ENCODE measurements around the gene PELI2. TPM values are rescaled to one million over a fixed set of nuclear protein-coding genes. Genes with fewer than 3 reads are reported as not detected.

The PELI2 gene
- total RNA-seq, 2 experiments from 2014 or later = 2.7 to 3.4 TPM

DNA sequence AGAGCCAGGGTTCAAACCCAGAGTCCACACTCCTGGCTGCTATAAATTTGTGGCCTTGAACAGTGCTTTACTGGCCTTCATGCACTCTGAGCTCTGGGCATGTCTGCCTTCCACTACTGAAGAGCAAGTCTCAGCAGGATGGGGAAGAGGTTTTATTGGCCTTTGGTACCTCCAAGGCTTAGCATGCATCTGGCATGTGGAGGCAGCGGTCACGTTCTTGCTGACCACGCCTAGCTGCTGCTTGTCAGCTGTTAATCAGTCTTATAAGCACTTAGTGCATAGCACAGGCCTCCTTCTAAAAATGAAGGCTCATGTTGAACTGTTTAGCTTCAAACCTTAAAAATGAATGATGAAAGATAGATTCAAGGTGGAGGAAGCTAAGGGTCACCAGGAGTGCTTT is 177.5 kb downstream of the PELI2 start:
- H3K27me3 Mint-ChIP-seq = no peaks in the 10 kb centered on the region
- no peak overlapping the region for H3K27ac Mint-ChIP-seq
- no peaks in the 10 kb centered on the region for H3K9me3 Mint-ChIP-seq
- no peak for ATAC-seq
- H3K36me3 Mint-ChIP-seq (ENCODE audit: low read depth) = peaks cover 7% of the 10 kb centered on the region
- DNase-seq = no peak
- ChIA-PET POLR2A (no interaction called here), CTCF (no interaction called here)
- H3K4me1 Mint-ChIP-seq (ENCODE audit: low read depth) = no peaks in the 10 kb centered on the region
- TF ChIP-seq, protein P1, sequence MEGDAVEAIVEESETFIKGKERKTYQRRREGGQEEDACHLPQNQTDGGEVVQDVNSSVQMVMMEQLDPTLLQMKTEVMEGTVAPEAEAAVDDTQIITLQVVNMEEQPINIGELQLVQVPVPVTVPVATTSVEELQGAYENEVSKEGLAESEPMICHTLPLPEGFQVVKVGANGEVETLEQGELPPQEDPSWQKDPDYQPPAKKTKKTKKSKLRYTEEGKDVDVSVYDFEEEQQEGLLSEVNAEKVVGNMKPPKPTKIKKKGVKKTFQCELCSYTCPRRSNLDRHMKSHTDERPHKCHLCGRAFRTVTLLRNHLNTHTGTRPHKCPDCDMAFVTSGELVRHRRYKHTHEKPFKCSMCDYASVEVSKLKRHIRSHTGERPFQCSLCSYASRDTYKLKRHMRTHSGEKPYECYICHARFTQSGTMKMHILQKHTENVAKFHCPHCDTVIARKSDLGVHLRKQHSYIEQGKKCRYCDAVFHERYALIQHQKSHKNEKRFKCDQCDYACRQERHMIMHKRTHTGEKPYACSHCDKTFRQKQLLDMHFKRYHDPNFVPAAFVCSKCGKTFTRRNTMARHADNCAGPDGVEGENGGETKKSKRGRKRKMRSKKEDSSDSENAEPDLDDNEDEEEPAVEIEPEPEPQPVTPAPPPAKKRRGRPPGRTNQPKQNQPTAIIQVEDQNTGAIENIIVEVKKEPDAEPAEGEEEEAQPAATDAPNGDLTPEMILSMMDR (IDR thresholded peaks at IDR 0.05) = no peak
- intact Hi-C loops (cut with micrococcal nuclease) = no loop called here
- H3K4me3 Mint-ChIP-seq = no peak overlapping the region

DNA sequence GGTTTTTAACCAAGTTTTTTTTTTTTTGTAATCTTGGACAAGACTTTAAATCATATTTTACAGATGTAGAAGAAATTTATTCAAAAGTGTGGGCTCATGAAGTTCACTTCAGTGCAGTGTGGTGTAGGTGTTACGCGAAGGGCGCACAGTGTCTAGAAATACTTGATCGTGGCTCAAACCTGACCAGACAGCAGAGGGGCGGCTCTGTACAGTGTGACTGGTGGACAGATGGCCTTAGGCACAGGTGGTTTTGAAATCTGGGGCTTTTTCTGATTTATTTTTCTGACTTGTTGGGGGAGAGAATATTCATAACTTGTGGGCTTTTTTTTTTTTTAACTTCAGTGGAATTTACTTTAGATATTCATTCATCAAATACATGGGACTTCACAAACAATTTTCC is 179.2 kb downstream of the PELI2 start:
- H3K9me3 Mint-ChIP-seq = no peaks in the 10 kb centered on the region
- no peak for ATAC-seq
- CTCF ChIA-PET = no interaction called here
- POLR2A ChIA-PET = no interaction called here
- H3K27ac Mint-ChIP-seq = no peak overlapping the region
- H3K4me1 Mint-ChIP-seq (ENCODE audit: low read depth) = no peaks in the 10 kb centered on the region
- intact Hi-C loops (cut with micrococcal nuclease) = no loop called here
- H3K4me3 Mint-ChIP-seq = no peak overlapping the region
- TF ChIP-seq, protein P1 (IDR thresholded peaks at IDR 0.05) = no peak
- H3K27me3 Mint-ChIP-seq = no peaks in the 10 kb centered on the region
- no peak for DNase-seq
- peaks cover 7% of the 10 kb centered on the region for H3K36me3 Mint-ChIP-seq (ENCODE audit: low read depth)

DNA sequence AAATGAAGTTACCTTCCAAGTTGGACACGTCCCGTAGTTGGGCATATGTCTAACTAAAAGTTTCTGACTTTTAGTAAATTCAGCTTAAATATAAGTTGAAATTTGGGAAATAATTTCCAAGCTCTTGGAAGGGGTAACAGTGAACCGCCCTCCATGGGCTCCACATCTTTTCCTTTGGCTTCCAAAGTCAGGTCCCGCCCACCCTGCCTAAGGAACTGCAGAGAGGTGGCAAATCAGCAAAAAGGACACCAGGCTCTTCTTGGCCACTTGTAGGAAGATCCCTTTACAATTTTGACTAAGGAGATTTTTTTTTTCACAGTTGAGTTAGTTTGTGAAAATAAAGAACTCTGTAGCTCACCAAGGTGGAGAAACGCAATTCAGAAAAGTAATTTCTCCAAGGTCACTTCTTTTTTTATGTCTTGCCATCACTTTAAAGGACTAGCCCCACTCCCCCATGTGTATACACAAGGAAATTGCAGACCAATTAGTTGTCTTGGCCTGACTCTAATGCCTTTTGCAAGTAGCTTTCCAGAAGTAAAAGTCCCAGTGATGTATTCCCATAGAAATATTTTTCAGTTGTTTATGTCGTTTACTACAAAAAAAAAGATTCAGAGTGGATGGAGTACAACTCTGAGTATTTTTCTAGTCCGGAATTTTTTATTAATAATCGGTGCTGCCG is 181.2 kb downstream of the PELI2 start:
- Mint-ChIP-seq H3K27me3 (no peaks in the 10 kb centered on the region), H3K36me3 (ENCODE audit: low read depth) (peaks cover 7% of the 10 kb centered on the region), H3K4me1 (ENCODE audit: low read depth) (no peaks in the 10 kb centered on the region), H3K4me3 (no peak overlapping the region), H3K9me3 (no peaks in the 10 kb centered on the region), H3K27ac (no peak overlapping the region)
- TF ChIP-seq, protein P1 (IDR thresholded peaks at IDR 0.05) = no peak
- ChIA-PET POLR2A (no interaction called here), CTCF (interaction anchor here (0.6 to 1.5 kb wide), 5 partner anchors 10 to 205 kb away, joined by 3 to 5 read pairs (median 3); no protein-coding TSS in a partner anchor)
- ATAC-seq (no peak), DNase-seq (no peak)
- intact Hi-C loops (cut with micrococcal nuclease) = no loop called here

GRCh38 chr14:56300495-56300894 is 182.3 kb downstream of the PELI2 start:
- intact Hi-C loops (cut with micrococcal nuclease) = no loop called here
- Mint-ChIP-seq H3K4me3 (no peak overlapping the region), H3K4me1 (ENCODE audit: low read depth) (no peaks in the 10 kb centered on the region), H3K27me3 (no peaks in the 10 kb centered on the region), H3K27ac (no peak overlapping the region), H3K36me3 (ENCODE audit: low read depth) (peaks cover 7% of the 10 kb centered on the region), H3K9me3 (no peaks in the 10 kb centered on the region)
- CTCF ChIA-PET = no interaction called here
- TF ChIP-seq, protein P1 (IDR thresholded peaks at IDR 0.05) = no peak
- DNase-seq (no peak), ATAC-seq (no peak)
- POLR2A ChIA-PET = no interaction called here

DNA sequence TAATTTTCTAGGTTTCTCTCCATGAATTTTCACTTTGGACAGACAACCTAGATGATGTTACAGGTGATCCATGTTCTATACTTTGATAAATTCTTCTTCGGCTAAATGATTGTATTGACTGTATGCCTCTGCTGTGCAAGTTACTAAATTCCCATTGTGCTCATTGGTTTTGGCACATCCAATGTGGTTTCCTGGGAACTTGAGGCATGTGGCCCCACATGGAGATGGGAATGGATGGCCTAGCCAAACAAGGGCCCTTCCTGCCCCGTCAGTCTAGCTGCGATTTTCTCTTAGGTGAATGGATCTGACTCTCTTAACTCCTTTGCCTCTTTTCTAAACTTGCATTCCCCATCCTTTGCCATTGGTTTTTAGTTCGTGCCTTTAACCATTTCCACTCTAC is 186.2 kb downstream of the PELI2 start:
- no peaks in the 10 kb centered on the region for H3K36me3 Mint-ChIP-seq (ENCODE audit: low read depth)
- CTCF ChIA-PET = no interaction called here
- no peaks in the 10 kb centered on the region for H3K9me3 Mint-ChIP-seq
- intact Hi-C loops (cut with micrococcal nuclease) = no loop called here
- POLR2A ChIA-PET = no interaction called here
- DNase-seq (no peak), ATAC-seq (no peak)
- H3K27me3 Mint-ChIP-seq = no peaks in the 10 kb centered on the region
- no peaks in the 10 kb centered on the region for H3K4me1 Mint-ChIP-seq (ENCODE audit: low read depth)
- TF ChIP-seq, protein P1 (IDR thresholded peaks at IDR 0.05) = no peak
- H3K4me3 Mint-ChIP-seq = no peak overlapping the region
- H3K27ac Mint-ChIP-seq = no peak overlapping the region
